H1 (cell line): ENCODE data around the gene ECD. TPM values are rescaled to one million over a fixed set of nuclear protein-coding genes. Genes with fewer than 3 reads are reported as not detected.

Experiments
- CTCF ChIA-PET: fragments of 300-600 bp; sonication (Branson Sonifier 250); formaldehyde crosslinking; loops from one replicate; lab custom pipeline; 2021; ENCODE audit not compliant: partially characterized antibody; lab: Charles Lee
- POLR2A ChIA-PET: fragments of 300-600 bp; sonication (Branson Sonifier 250); formaldehyde crosslinking; loops from one replicate; lab custom pipeline; 2021; ENCODE audit warnings: inconsistent platforms; ENCODE audit not compliant: partially characterized antibody; lab: Charles Lee
- DNase-seq, 2 experiments: peaks; one replicate each; pipeline versions ENCODE4 v3.0.0 to v3.0.0-alpha.2; 2010 to 2022; ENCODE audit warnings: low spot score in 2 of 2, low read depth in 1 of 2, mixed read lengths in 1 of 2
- FAIRE-seq: peaks from 2 replicates; lab custom pipeline; 2011; peaks lifted over from hg19 to GRCh38; lab: Jason Lieb, UNC
- H2AFZ ChIP-seq: 2 replicates; pipeline ENCODE4 v1.8.1; 2012; ENCODE audit warnings: low read length, inconsistent platforms
- H2AK5ac ChIP-seq: 2 replicates; pipeline ENCODE4 v1.6.1; 2013; ENCODE audit warnings: low read depth, low read length
- H2BK120ac ChIP-seq: replicated peaks from 2 replicates; pipeline ENCODE3; 2013; ENCODE audit warnings: low read depth, low read length, inconsistent platforms
- H2BK12ac ChIP-seq: 2 replicates; pipeline ENCODE4 v1.6.1; 2013; ENCODE audit warnings: low read depth, low read length
- H2BK15ac ChIP-seq: 2 replicates; pipeline ENCODE4 v1.6.1; 2013; ENCODE audit warnings: low read length
- H2BK20ac ChIP-seq: 2 replicates; pipeline ENCODE4 v1.6.1; 2013; ENCODE audit warnings: low read length
- H2BK5ac ChIP-seq: 2 replicates; pipeline ENCODE4 v1.6.1; 2013; ENCODE audit warnings: low read depth, low read length
- H3K14ac ChIP-seq: 2 replicates; pipeline ENCODE4 v1.6.1; 2013; ENCODE audit warnings: inconsistent platforms; ENCODE audit not compliant: insufficient read length
- H3K18ac ChIP-seq: 2 replicates; pipeline ENCODE4 v1.6.1; 2013; ENCODE audit warnings: low read length; ENCODE audit errors: extremely low read depth
- H3K23ac ChIP-seq: 2 replicates; pipeline ENCODE4 v1.6.1; 2013; ENCODE audit warnings: inconsistent platforms; ENCODE audit not compliant: insufficient read length
- H3K23me2 ChIP-seq: 2 replicates; pipeline ENCODE4 v1.6.1; 2013; ENCODE audit warnings: low read depth, low read length
- H3K27ac ChIP-seq: 2 replicates; pipeline ENCODE4 v1.6.1; 2011; ENCODE audit warnings: low read depth, low read length, inconsistent platforms
- H3K27me3 ChIP-seq, 4 experiments: replicated peaks in 1 of 4; 1 replicate in 1 of 4; 2 replicates in 3 of 4; pipeline versions ENCODE4 v1.6.1 to v1.8.1; 2011 to 2013; ENCODE audit warnings: low read length in 3 of 4, mild to moderate bottlenecking in 3 of 4, inconsistent platforms in 2 of 4, mixed read lengths in 2 of 4, moderate library complexity in 1 of 4; ENCODE audit not compliant: control insufficient read depth in 3 of 4, insufficient read depth in 3 of 4; ENCODE audit errors: extremely low read depth in 1 of 4
- H3K36me3 ChIP-seq, 4 experiments: 2 replicates each; pipeline versions ENCODE4 v1.6.1 to v1.8.1; 2011 to 2013; ENCODE audit warnings: mild to moderate bottlenecking in 4 of 4, low read length in 3 of 4, moderate library complexity in 2 of 4, control low read depth in 1 of 4, inconsistent platforms in 1 of 4; ENCODE audit not compliant: insufficient read depth in 4 of 4, control insufficient read depth in 2 of 4
- H3K4ac ChIP-seq: replicated peaks from 2 replicates; pipeline ENCODE3; 2013; ENCODE audit warnings: low read length, low read depth, mixed read lengths, inconsistent platforms; ENCODE audit not compliant: insufficient read length
- H3K4me1 ChIP-seq, 4 experiments: replicated peaks in 1 of 4; 1 replicate in 1 of 4; 2 replicates in 3 of 4; pipeline versions ENCODE4 v1.6.1 to v1.8.1; 2011 to 2013; ENCODE audit warnings: low read length in 3 of 4, inconsistent platforms in 2 of 4, mixed read lengths in 1 of 4; ENCODE audit not compliant: insufficient read depth in 4 of 4, control insufficient read depth in 3 of 4
- H3K4me2 ChIP-seq, 2 experiments: 2 replicates each; pipeline versions ENCODE4 v1.6.1 to v1.8.1; 2011 to 2013; ENCODE audit warnings: low read depth in 2 of 2, low read length in 2 of 2, control low read depth in 1 of 2, inconsistent platforms in 1 of 2, mild to moderate bottlenecking in 1 of 2; ENCODE audit not compliant: insufficient read depth in 1 of 2
- H3K4me3 ChIP-seq, 4 experiments: fragments of 200-600, 300-600 bp in 1 of 4; sonication (generic), shearing (Covaris generic), sonication (Bioruptor Twin) in 1 of 4; 2 replicates each; pipeline versions ENCODE4 v1.5.1 to v1.8.1; 2011 to 2016; ENCODE audit warnings: low read length in 4 of 4, low read depth in 3 of 4, control low read depth in 2 of 4, inconsistent platforms in 2 of 4, mild to moderate bottlenecking in 2 of 4, mixed read lengths in 1 of 4, moderate library complexity in 1 of 4; ENCODE audit not compliant: insufficient read depth in 2 of 4; ENCODE audit errors: extremely low read depth in 1 of 4
- H3K56ac ChIP-seq: replicated peaks from 2 replicates; pipeline ENCODE3; 2013; ENCODE audit warnings: low read depth, mild to moderate bottlenecking, mixed read lengths, low read length, inconsistent platforms; ENCODE audit not compliant: insufficient read length
- H3K79me1 ChIP-seq: 2 replicates; pipeline ENCODE4 v1.6.1; 2013; ENCODE audit warnings: low read depth, low read length, control low read depth
- H3K79me2 ChIP-seq, 2 experiments: 2 replicates each; pipeline versions ENCODE4 v1.6.1 to v1.8.1; 2012 to 2013; ENCODE audit warnings: low read length in 2 of 2, mild to moderate bottlenecking in 2 of 2, inconsistent platforms in 1 of 2; ENCODE audit not compliant: insufficient read depth in 2 of 2, control insufficient read depth in 1 of 2
- H3K9ac ChIP-seq, 4 experiments: replicated peaks in 1 of 4; 1 replicate in 1 of 4; 2 replicates in 3 of 4; pipeline versions ENCODE4 v1.6.1 to v1.8.1; 2011 to 2013; ENCODE audit warnings: low read depth in 3 of 4, low read length in 3 of 4, control low read depth in 2 of 4, mild to moderate bottlenecking in 2 of 4, moderate library complexity in 2 of 4, inconsistent platforms in 1 of 4; ENCODE audit errors: extremely low read depth in 1 of 4
- H3K9me3 ChIP-seq, 2 experiments: 2 replicates each; pipeline versions ENCODE4 v1.6.1 to v1.8.1; 2012 to 2013; ENCODE audit warnings: mild to moderate bottlenecking in 2 of 2, moderate library complexity in 2 of 2, control low read depth in 1 of 2, inconsistent platforms in 1 of 2, low read depth in 1 of 2, low read length in 1 of 2, mixed read lengths in 1 of 2; ENCODE audit not compliant: insufficient read depth in 2 of 2
- H4K20me1 ChIP-seq, 2 experiments: replicated peaks in 1 of 2; 2 replicates each; pipeline versions ENCODE3 to v1.8.1; 2011 to 2013; ENCODE audit warnings: inconsistent platforms in 2 of 2, low read length in 2 of 2, mild to moderate bottlenecking in 1 of 2; ENCODE audit not compliant: insufficient read depth in 2 of 2, control insufficient read depth in 1 of 2
- H4K5ac ChIP-seq: 2 replicates; pipeline ENCODE4 v1.6.1; 2013; ENCODE audit warnings: low read length, low read depth, mixed read lengths, inconsistent platforms; ENCODE audit not compliant: insufficient read length
- H4K8ac ChIP-seq: 2 replicates; pipeline ENCODE4 v1.8.0; 2013; ENCODE audit warnings: mild to moderate bottlenecking, moderate library complexity, low read length, inconsistent platforms; ENCODE audit not compliant: insufficient read depth; ENCODE audit errors: extremely low read depth
- H4K91ac ChIP-seq: replicated peaks from 2 replicates; pipeline ENCODE3; 2013; ENCODE audit warnings: low read length, mixed read lengths, inconsistent platforms; ENCODE audit not compliant: insufficient read length
- CTBP2 ChIP-seq: IDR thresholded peaks from 2 replicates; pipeline ENCODE4 v1.7.0; 2011; ENCODE audit warnings: borderline replicate concordance, mild to moderate bottlenecking, moderate library complexity, mixed read lengths, low read length; ENCODE audit not compliant: insufficient read depth, insufficient read length
- EP300 ChIP-seq, 2 experiments: IDR thresholded peaks; 1 replicate in 1 of 2; 2 replicates in 1 of 2; pipeline ENCODE4 v1.6.1; 2011 to 2012; ENCODE audit warnings: low read depth in 2 of 2, low read length in 2 of 2, mild to moderate bottlenecking in 2 of 2, borderline replicate concordance in 1 of 2, inconsistent platforms in 1 of 2, moderate library complexity in 1 of 2
- EZH2 ChIP-seq: fragments of 200-600 bp; sonication (generic); IDR thresholded peaks from 2 replicates; pipeline ENCODE4 v1.7.1; 2012; ENCODE audit warnings: low read depth, mild to moderate bottlenecking, moderate library complexity, low read length, inconsistent platforms; ENCODE audit not compliant: severe bottlenecking
- GTF2F1 ChIP-seq: IDR thresholded peaks from 2 replicates; pipeline ENCODE4 v1.6.1; 2012; ENCODE audit warnings: low read depth, low read length, improper control_type of control experiment, borderline replicate concordance
- KDM1A ChIP-seq: fragments of 200-600, 300-600 bp; sonication (generic); IDR thresholded peaks from 2 replicates; pipeline ENCODE4 v1.7.1; 2016; ENCODE audit warnings: mild to moderate bottlenecking, low read length, borderline replicate concordance
- NANOG ChIP-seq: IDR thresholded peaks from 2 replicates; pipeline ENCODE4 v1.6.1; 2011; ENCODE audit warnings: low read length, low read depth, mild to moderate bottlenecking, inconsistent platforms; ENCODE audit not compliant: insufficient read depth, poor library complexity, severe bottlenecking
- PHF8 ChIP-seq: fragments of 200-600 bp; sonication (generic); conservative IDR thresholded peaks from 2 replicates; pipeline ENCODE4 v1.7.1; 2012; ENCODE audit warnings: low read depth, mild to moderate bottlenecking, inconsistent platforms, low read length, moderate library complexity
- RAD21 ChIP-seq, 2 experiments: IDR thresholded peaks in 1 of 2; conservative IDR thresholded peaks in 1 of 2; 2 replicates each; pipeline ENCODE4 v1.6.1; 2011; ENCODE audit warnings: low read depth in 2 of 2, low read length in 2 of 2, improper control_type of control experiment in 1 of 2, inconsistent platforms in 1 of 2, mild to moderate bottlenecking in 1 of 2, moderate library complexity in 1 of 2
- RFX5 ChIP-seq: IDR thresholded peaks from 2 replicates; pipeline ENCODE4 v1.6.1; 2011; ENCODE audit warnings: low read depth, low read length, improper control_type of control experiment, borderline replicate concordance
- SP1 ChIP-seq: IDR thresholded peaks from 2 replicates; pipeline ENCODE4 v1.6.1; 2011; ENCODE audit warnings: low read depth, low read length
- SP4 ChIP-seq: IDR thresholded peaks from 2 replicates; pipeline ENCODE4 v1.6.1; 2012; ENCODE audit warnings: low read length, inconsistent platforms
- TBP ChIP-seq: IDR thresholded peaks from 2 replicates; pipeline ENCODE4 v1.6.1; 2011; ENCODE audit warnings: low read depth, low read length, improper control_type of control experiment
- WGBS, 2 experiments: shearing (Covaris generic) in 1 of 2; methylation state at CpG; one replicate each; pipeline versions ENCODE4 v1.1.6 to v1.1.7; 2013 to 2015; ENCODE audit warnings: low lambda C conversion rate in 2 of 2, mixed read lengths in 2 of 2, inconsistent platforms in 1 of 2, low coverage in 1 of 2, missing lambda C conversion rate in 1 of 2; ENCODE audit not compliant: insufficient replicate concordance in 2 of 2, insufficient coverage in 1 of 2, insufficient read length in 1 of 2; ENCODE audit errors: extremely low coverage in 1 of 2, missing lambda C conversion rate in 1 of 2; 5-methylcytosine and 5-hydroxymethylcytosine counted together
- polyA plus RNA-seq, 7 experiments: library from polyadenylated mRNA; depleted of rRNA in 3 of 7; stranded (reverse) in 5 of 7; unstranded in 2 of 7; fragments of >200 nt in 5 of 7; fragments of 200-250 nt in 2 of 7; gene quantifications; 1 replicate in 5 of 7; 2 replicates in 1 of 7; 4 replicates in 1 of 7; pipeline versions ENCODE4 v1.2.1 to v1.2.3, GENCODE V29; 2011 to 2013; ENCODE audit warnings: missing spikeins in 2 of 7, mixed read lengths in 2 of 7
- total RNA-seq: library from RNA; stranded (reverse); fragmentation: NEBNext Ultra II Directional; extraction: Animal tissue kit (Norgen Biotek cat#: 25700); gene quantifications from 2 replicates; pipeline ENCODE4 v1.2.1, GENCODE V29; 2021

Gene ECD
- total and polyA plus RNA-seq, 2 of the 8 experiments (the other 6 are each of a cell fraction or from before 2014, with no cell fraction given), result 27.1 to 38.0 TPM

- WGBS, 2 experiments, result 85% methylated on average over 3 of the region's 3 CpGs; no CpG with 5 or more reads in 1 of the 2 experiments
- Histone ChIP-seq H3K23me2 (no peaks in the 10 kb centered on the region), H4K8ac (no peak overlapping the region), H3K4me1 (no peaks in the 10 kb centered on the region), H2BK20ac (no peak overlapping the region), H3K23ac (no peak overlapping the region), H3K79me2 (no peaks in the 10 kb centered on the region), H2AK5ac (no peak overlapping the region), H3K79me1 (no peaks in the 10 kb centered on the region), H3K14ac (no peak overlapping the region), H2BK12ac (no peak overlapping the region), H3K9ac (no peak overlapping the region), H4K5ac (no peak overlapping the region), H4K91ac (no peak overlapping the region), H3K4me2 (no peak overlapping the region), H3K27ac (no peak overlapping the region), H3K4me3 (no peak overlapping the region), H2BK15ac (no peak overlapping the region), H3K27me3 (no peaks in the 10 kb centered on the region), H3K36me3 (peaks cover 0 to 6% (median 1%) of the 10 kb centered on the region in 4 experiments; a peak in 2 of 8 replicates), H3K18ac (no peak overlapping the region), H3K56ac (no peak overlapping the region), H2BK5ac (no peak overlapping the region), H2AFZ (no peak overlapping the region), H2BK120ac (no peak overlapping the region), H3K4ac (no peak overlapping the region), H3K9me3 (peaks cover 15 to 20% of the 10 kb centered on the region in 2 experiments), H4K20me1 (no peaks in the 10 kb centered on the region)
- DNase-seq, result no peak
- CTCF ChIA-PET, result interaction anchor here (1.6 kb wide), 1 partner anchor 401 kb away, joined by 3 read pairs; no protein-coding TSS in a partner anchor
- POLR2A ChIA-PET, result interaction anchor here (0.6 to 0.7 kb wide), 3 partner anchors 11 to 37 kb away, joined by 3 to 5 read pairs (median 3); partner anchors contain the start of gene DNAJC9
- FAIRE-seq, result no peak
- no peak for TF ChIP-seq KDM1A
- no peak for TF ChIP-seq TBP
- no peak for TF ChIP-seq SP4
- no peak for TF ChIP-seq NANOG
- TF ChIP-seq EZH2, result no peak
- no peak for TF ChIP-seq PHF8
- TF ChIP-seq RFX5, result no peak
- no peak for TF ChIP-seq RAD21 (IDR thresholded peaks at IDR 0.05 in 1 of 2, conservative IDR thresholded peaks at IDR 0.05 in 1 of 2; ENCODE audit: low read depth in 2 of 2, low read length in 2 of 2)
- TF ChIP-seq CTBP2, result no peak
- TF ChIP-seq GTF2F1, result no peak
- no peak for TF ChIP-seq SP1
- no peak for TF ChIP-seq EP300 (IDR thresholded peaks at IDR 0.05; ENCODE audit: borderline replicate concordance in 1 of 2, low read depth in 2 of 2, low read length in 2 of 2)
Measured at GRCh38 chr10:73210395-73211105, 42.7 kb upstream of the ECD start.
